K562 (cell line): ENCODE data around the gene ZFP64. TPM values are rescaled to one million over a fixed set of nuclear protein-coding genes. Genes with fewer than 3 reads are reported as not detected.

Experiments
- ASH1L ChIP-seq: fragments of 450-650 bp; IDR thresholded peaks from 2 replicates; pipeline ENCODE4 v1.6.1; 2018; ENCODE audit warnings: borderline replicate concordance, mild to moderate bottlenecking, low read depth; ENCODE audit not compliant: partially characterized antibody
- CBFB ChIP-seq: sonication (generic); formaldehyde crosslinking; IDR thresholded peaks from 2 replicates; pipeline ENCODE4 v1.4.0; 2020; ENCODE audit warnings: mild to moderate bottlenecking, missing genetic modification reagents
- CCNT2 ChIP-seq: IDR thresholded peaks from 2 replicates; pipeline ENCODE4 v1.6.1; 2011; ENCODE audit warnings: borderline replicate concordance, low read depth, mild to moderate bottlenecking, moderate library complexity, mixed read lengths, low read length; ENCODE audit not compliant: insufficient read length; ENCODE audit errors: extremely low read depth
- DMBX1 ChIP-seq: fragments of 250-450 bp; sonication (Bioruptor Pico); IDR thresholded peaks from 2 replicates; pipeline ENCODE4 v1.8.0; 2022; ENCODE audit warnings: inconsistent platforms, mild to moderate bottlenecking, moderate library complexity, borderline replicate concordance
- EHMT2 ChIP-seq: fragments of 450-650 bp; IDR thresholded peaks from 2 replicates; pipeline ENCODE4 v1.6.1; 2018; ENCODE audit warnings: antibody characterized with exemption
- ETS1 ChIP-seq: conservative IDR thresholded peaks from 2 replicates; pipeline ENCODE4 v1.6.1; 2011; ENCODE audit warnings: low read depth, mild to moderate bottlenecking, low read length; ENCODE audit not compliant: control insufficient read depth
- HDAC1 ChIP-seq, 2 experiments: fragments of 450-650 bp; IDR thresholded peaks; 2 replicates each; pipeline ENCODE4 v1.6.1; 2016 to 2017; ENCODE audit warnings: inconsistent platforms in 1 of 2, mild to moderate bottlenecking in 1 of 2, moderate library complexity in 1 of 2
- HOXB6 ChIP-seq: fragments of 250-450 bp; sonication (Bioruptor Pico); IDR thresholded peaks from 2 replicates; pipeline ENCODE4 v1.5.1; 2022; ENCODE audit warnings: mild to moderate bottlenecking, borderline replicate concordance
- ILF3 ChIP-seq: fragments of 450-650 bp; IDR thresholded peaks from 2 replicates; pipeline ENCODE4 v1.6.1; 2018; ENCODE audit warnings: antibody characterized with exemption, mild to moderate bottlenecking, moderate library complexity, borderline replicate concordance
- KHSRP ChIP-seq: fragments of 450-650 bp; IDR thresholded peaks from 2 replicates; pipeline ENCODE4 v1.6.1; 2017
- MLX ChIP-seq, 2 experiments: fragments of 450-650 bp in 1 of 2; sonication (generic) in 1 of 2; formaldehyde crosslinking; conservative IDR thresholded peaks; 2 replicates each; pipeline versions ENCODE4 v1.4.0 to v1.8.1; 2020 to 2022; ENCODE audit warnings: mild to moderate bottlenecking in 1 of 2, missing genetic modification reagents in 1 of 2
- MTA1 ChIP-seq: fragments of 450-650 bp; IDR thresholded peaks from 2 replicates; pipeline ENCODE4 v1.6.1; 2017; ENCODE audit warnings: borderline replicate concordance
- MTF1 ChIP-seq: fragments of 250-450 bp; sonication (Bioruptor Pico); IDR thresholded peaks from 2 replicates; pipeline ENCODE4 v1.9.0; 2021; ENCODE audit warnings: moderate library complexity, mild to moderate bottlenecking, inconsistent platforms, borderline replicate concordance
- PRMT5 ChIP-seq: sonication (generic); formaldehyde crosslinking; IDR thresholded peaks from 2 replicates; pipeline ENCODE4 v1.5.0; 2020; ENCODE audit warnings: missing genetic modification reagents
- TRIM24 ChIP-seq, 2 experiments: fragments of 450-650 bp; IDR thresholded peaks; 2 replicates each; pipeline ENCODE4 v1.6.1; 2016
- ZBTB17 ChIP-seq: fragments of 450-650 bp; formaldehyde crosslinking; IDR thresholded peaks from 2 replicates; pipeline ENCODE4 v1.4.0; 2020; ENCODE audit warnings: mild to moderate bottlenecking
- ZBTB2 ChIP-seq: fragments of 450-650 bp; IDR thresholded peaks from 2 replicates; pipeline ENCODE4 v1.6.1; 2016; ENCODE audit warnings: antibody characterized with exemption
- ZNF445 ChIP-seq: fragments of 250-450 bp; sonication (Bioruptor Pico); IDR thresholded peaks from 2 replicates; pipeline ENCODE4 v1.4.0; 2020; ENCODE audit warnings: low read depth, mild to moderate bottlenecking, moderate library complexity
- polyA plus RNA-seq, 8 experiments: library from polyadenylated mRNA; depleted of rRNA in 4 of 8; stranded (reverse) in 5 of 8; unstranded in 3 of 8; fragments of >200 nt; fragmentation: Nextera tagmentation in 2 of 8; fragmentation: Illumina TruSeq in 1 of 8; extraction: Ambion mirVana in 2 of 8; extraction: Trizol in 1 of 8; gene quantifications; 2 replicates each; pipeline versions ENCODE4 v1.2.1 to v1.2.3, GENCODE V29; 2011 to 2014; ENCODE audit warnings: inconsistent platforms in 1 of 8, missing spikeins in 1 of 8
- total RNA-seq, 7 experiments: library from RNA; depleted of rRNA in 6 of 7; stranded (reverse); fragments of >200 nt in 6 of 7; fragmentation: Illumina TruSeq in 2 of 7; extraction: Trizol in 2 of 7; gene quantifications; 2 replicates each; pipeline versions ENCODE4 v1.2.1 to v1.2.3, GENCODE V29; 2011 to 2021; ENCODE audit warnings: low replicate concordance in 1 of 7
- TF ChIP-seq, protein P1 (sequence below), 2 experiments: fragments of 200-800 bp in 1 of 2; sonication (Bioruptor generic) in 1 of 2; sonication (generic) in 1 of 2; formaldehyde crosslinking in 1 of 2; IDR thresholded peaks in 1 of 2; conservative IDR thresholded peaks in 1 of 2; 2 replicates each; pipeline versions ENCODE4 v1.5.0 to v1.6.1; 2016 to 2020; ENCODE audit warnings: missing compliant biosample characterization in 1 of 2, missing genetic modification characterization in 1 of 2, missing genetic modification reagents in 1 of 2
- TF ChIP-seq, protein P2 (sequence below): sonication (generic); formaldehyde crosslinking; IDR thresholded peaks from 2 replicates; pipeline ENCODE4 v1.8.0; 2023; ENCODE audit warnings: mild to moderate bottlenecking, missing genetic modification reagents

Gene ZFP64
- total and polyA plus RNA-seq, 9 of the 15 experiments (the other 6 are each of a cell fraction or from before 2014, with no cell fraction given) = 1.4 to 13.4 (median 7.0) TPM

- TF ChIP-seq EHMT2 = no peak
- no peak for TF ChIP-seq TRIM24 (IDR thresholded peaks at IDR 0.05)
- no peak for TF ChIP-seq PRMT5 (CRISPR knock-in tag)
- TF ChIP-seq, protein P1, sequence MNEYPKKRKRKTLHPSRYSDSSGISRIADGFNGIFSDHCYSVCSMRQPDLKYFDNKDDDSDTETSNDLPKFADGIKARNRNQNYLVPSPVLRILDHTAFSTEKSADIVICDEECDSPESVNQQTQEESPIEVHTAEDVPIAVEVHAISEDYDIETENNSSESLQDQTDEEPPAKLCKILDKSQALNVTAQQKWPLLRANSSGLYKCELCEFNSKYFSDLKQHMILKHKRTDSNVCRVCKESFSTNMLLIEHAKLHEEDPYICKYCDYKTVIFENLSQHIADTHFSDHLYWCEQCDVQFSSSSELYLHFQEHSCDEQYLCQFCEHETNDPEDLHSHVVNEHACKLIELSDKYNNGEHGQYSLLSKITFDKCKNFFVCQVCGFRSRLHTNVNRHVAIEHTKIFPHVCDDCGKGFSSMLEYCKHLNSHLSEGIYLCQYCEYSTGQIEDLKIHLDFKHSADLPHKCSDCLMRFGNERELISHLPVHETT (CRISPR knock-in tag; conservative IDR thresholded peaks at IDR 0.05 in 1 of 2, IDR thresholded peaks at IDR 0.05 in 1 of 2) = no peak
- no peak for TF ChIP-seq MTF1 (CRISPR knock-in tag)
- TF ChIP-seq KHSRP = no peak
- TF ChIP-seq, protein P2, sequence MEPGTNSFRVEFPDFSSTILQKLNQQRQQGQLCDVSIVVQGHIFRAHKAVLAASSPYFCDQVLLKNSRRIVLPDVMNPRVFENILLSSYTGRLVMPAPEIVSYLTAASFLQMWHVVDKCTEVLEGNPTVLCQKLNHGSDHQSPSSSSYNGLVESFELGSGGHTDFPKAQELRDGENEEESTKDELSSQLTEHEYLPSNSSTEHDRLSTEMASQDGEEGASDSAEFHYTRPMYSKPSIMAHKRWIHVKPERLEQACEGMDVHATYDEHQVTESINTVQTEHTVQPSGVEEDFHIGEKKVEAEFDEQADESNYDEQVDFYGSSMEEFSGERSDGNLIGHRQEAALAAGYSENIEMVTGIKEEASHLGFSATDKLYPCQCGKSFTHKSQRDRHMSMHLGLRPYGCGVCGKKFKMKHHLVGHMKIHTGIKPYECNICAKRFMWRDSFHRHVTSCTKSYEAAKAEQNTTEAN (CRISPR knock-in tag) = no peak
- TF ChIP-seq HOXB6 (CRISPR knock-in tag) = no peak
- TF ChIP-seq ASH1L = no peak
- TF ChIP-seq HDAC1 (IDR thresholded peaks at IDR 0.05) = no peak
- TF ChIP-seq ILF3 = no peak
- TF ChIP-seq ZNF445 = no peak
- no peak for TF ChIP-seq MTA1
- no peak for TF ChIP-seq MLX (CRISPR knock-in tag; conservative IDR thresholded peaks at IDR 0.05)
- no peak for TF ChIP-seq ZBTB17 (CRISPR knock-in tag)
- no peak for TF ChIP-seq CCNT2
- TF ChIP-seq ETS1 = peak; percentile 59; the same call in 1 of the 2 replicates
- no peak for TF ChIP-seq ZBTB2
- TF ChIP-seq DMBX1 (CRISPR knock-in tag) = no peak
- TF ChIP-seq CBFB (CRISPR knock-in tag) = no peak
Observed at GRCh38 chr20:52191132-52191915, at the start of gene ZFP64 (continued).
